Choroid plexus epithelial cell (primary cell): ENCODE measurements around the gene PLEKHM3.
A peak's percentile ranks its signal among the peaks of the same experiment; 100 is the strongest.
"Not testable (repeated sequence)": the region's sequence is repeated elsewhere in the genome, so short reads cannot be mapped to it uniquely, and the experiment has no call there.

Experiments used
- DNase-seq: peaks from one replicate; pipeline ENCODE4 v3.0.0-alpha.2; 2010; ENCODE audit warnings: low read depth
- H3K4me3 ChIP-seq: 2 replicates; pipeline ENCODE4 v1.5.1; 2011; ENCODE audit warnings: low read depth, mild to moderate bottlenecking, control low read depth, low read length, moderate library complexity
- TF ChIP-seq, protein P1 (sequence below): conservative IDR thresholded peaks from 2 replicates; pipeline ENCODE4 v1.5.1; 2011; ENCODE audit warnings: low read depth, mild to moderate bottlenecking, control low read depth, inconsistent platforms, low read length, moderate library complexity

Gene PLEKHM3

DNA sequence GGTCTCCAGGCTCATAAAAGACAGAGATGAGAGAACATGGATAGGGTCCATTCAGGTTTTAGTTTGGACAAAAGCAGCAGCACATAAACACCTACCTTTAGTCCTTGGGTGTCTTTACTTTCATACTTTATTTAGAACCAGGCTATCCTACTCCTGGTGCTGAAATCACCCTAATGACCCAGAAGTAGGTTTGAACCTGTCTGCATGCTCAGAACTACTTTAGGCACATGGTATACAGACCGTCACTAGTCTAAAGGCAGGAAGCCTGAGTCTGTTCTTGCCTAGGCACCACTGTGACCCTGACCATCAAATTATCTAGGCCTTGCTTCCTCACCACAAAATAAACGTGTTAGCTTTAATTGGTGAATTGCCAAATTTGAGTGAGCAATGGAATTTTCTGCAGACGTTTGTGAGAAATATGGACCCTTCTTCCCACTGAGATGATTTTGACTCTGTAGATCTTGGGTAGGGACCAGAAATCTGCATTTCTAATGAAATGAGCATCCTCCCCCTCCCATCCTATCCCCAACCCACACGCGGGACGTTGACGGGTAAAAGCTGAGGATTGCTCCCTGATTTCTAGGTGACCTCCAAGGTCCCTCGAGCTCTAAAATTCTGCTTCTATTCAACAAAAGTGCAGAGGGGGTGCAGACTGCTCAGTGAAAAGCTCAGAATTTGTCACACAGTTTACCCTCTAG, 75.1 kb downstream of the PLEKHM3 start:
- TF ChIP-seq, protein P1, sequence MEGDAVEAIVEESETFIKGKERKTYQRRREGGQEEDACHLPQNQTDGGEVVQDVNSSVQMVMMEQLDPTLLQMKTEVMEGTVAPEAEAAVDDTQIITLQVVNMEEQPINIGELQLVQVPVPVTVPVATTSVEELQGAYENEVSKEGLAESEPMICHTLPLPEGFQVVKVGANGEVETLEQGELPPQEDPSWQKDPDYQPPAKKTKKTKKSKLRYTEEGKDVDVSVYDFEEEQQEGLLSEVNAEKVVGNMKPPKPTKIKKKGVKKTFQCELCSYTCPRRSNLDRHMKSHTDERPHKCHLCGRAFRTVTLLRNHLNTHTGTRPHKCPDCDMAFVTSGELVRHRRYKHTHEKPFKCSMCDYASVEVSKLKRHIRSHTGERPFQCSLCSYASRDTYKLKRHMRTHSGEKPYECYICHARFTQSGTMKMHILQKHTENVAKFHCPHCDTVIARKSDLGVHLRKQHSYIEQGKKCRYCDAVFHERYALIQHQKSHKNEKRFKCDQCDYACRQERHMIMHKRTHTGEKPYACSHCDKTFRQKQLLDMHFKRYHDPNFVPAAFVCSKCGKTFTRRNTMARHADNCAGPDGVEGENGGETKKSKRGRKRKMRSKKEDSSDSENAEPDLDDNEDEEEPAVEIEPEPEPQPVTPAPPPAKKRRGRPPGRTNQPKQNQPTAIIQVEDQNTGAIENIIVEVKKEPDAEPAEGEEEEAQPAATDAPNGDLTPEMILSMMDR: no peak
- peak; percentile 18 for DNase-seq
- no peak overlapping the region for H3K4me3 ChIP-seq

DNA sequence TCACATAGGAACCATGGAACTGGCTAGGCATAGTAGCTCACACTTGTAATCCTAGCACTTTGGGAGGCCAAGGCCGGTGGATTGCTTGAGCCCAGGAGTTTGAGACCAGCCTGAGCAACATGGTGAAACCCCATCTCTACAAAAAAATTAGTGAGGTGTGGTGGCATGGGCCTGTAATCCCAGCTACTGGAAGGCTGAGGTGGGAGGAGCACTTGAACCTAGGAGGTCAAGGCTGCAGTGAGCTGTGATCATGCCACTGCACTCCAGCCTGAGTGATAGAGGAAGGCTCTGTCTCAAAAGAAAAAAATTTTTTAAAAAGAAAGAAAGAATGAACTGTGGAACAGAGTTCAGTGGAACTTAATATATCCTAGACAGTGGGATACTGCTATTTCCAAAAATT, 76.1 kb downstream of the PLEKHM3 start:
- DNase-seq, H3K4me3 ChIP-seq: not testable (repeated sequence)

DNA sequence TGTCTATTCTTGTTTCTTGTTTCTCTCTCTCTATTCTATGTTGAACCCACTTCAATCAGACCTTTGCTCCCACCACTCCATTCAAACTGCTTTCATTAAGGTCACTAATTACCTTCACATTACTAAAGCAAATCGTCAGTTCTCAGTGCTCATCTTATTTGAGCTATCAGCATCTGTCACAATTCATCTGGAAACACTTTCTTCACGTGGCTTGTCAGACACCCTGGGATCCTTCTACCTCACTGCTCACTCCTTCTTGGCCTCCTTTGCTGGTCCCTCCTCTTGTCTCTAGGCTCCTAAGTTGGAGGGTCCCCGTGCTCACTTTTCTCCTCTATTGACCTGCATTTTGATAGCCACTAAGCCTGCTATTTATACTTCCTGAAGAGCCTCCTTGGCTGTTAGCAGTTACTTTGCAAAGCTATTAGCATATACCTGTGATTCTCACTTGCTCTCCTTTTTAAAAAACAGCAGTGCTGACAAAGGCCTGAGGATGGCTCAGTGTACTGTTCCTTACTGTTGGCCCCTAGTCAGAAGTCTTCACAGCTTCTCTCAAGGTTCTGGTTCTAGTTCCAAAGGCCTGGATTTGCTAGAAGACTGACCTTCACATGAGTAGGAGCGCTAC, 80.2 kb downstream of the PLEKHM3 start:
- TF ChIP-seq, protein P1: no peak
- no peak overlapping the region for H3K4me3 ChIP-seq
- DNase-seq: no peak

DNA sequence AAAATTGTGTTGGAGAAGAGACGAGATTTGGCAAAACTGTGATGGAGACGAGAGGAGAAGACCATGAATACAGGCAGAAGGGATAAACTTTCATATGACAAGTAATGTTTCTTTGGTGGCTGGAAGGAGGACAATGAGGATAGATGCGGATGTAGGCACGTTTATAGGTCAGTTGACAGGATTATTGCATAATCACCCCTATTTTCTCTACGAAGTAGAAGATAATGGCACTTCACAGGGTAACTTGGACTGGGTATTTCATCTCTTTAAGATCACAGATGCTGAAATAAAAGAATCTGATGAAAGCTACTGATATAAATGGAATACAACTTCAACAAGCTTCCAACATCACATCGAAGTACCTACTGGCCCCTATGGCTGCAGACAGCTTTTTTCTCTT, 81.0 kb downstream of the PLEKHM3 start:
- TF ChIP-seq, protein P1: no peak
- H3K4me3 ChIP-seq: no peak overlapping the region
- no peak for DNase-seq

DNA sequence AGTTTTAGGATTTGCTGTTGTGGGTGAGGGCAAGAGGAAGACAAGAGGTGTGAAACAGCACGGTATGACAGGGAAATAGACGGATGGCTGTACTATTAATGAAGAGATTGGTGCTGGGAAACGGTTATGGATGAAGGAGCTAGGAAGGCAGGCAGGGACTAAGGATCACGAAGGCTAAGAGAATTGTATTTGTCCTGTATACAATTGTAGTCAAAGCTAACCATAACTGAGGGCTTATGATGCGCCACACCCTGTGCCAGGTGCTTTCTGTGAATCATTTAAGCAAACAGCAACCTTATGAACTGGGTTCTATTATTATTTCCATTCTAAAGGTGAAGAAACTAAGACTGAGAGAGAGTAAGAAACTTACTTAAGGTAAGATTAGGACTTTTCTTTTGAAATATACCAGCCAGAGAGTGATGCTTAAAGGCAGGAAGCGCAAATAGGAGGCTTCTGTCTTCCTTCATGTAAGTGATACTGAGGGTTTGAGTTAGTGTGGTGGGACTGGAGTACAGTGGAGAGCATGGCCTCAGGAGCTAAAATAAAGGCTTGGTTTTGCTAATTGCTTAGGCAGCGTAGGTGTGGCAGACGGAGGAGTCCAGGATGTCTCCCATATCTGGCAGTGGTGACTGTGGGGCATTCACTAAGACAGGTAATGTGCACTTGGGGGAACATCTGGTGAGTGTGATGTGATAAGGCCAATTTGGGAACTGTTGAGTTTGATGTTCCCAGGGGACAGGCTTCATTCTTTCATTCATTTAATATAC, 85.8 kb downstream of the PLEKHM3 start:
- H3K4me3 ChIP-seq: no peak overlapping the region
- TF ChIP-seq, protein P1: no peak
- no peak for DNase-seq

DNA sequence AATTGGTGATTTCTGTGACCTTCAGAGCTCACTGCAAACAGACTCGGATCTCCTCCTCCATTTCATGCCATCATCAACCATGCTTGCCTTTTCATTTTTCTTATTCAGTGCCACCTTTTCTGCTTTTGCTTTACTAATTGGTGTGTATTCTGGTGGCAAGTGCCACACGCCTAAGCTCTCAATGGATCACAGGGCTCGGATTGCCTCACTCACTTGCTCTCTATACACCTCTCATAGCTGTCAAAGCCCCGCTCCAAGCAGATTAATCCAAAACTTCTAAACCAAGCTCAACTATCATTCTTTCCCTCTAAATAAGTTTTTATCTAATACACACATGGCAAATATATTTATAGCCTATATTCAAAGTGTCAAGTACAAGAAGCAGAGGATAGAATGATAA, 86.4 kb downstream of the PLEKHM3 start:
- TF ChIP-seq, protein P1: no peak
- DNase-seq: no peak

DNA sequence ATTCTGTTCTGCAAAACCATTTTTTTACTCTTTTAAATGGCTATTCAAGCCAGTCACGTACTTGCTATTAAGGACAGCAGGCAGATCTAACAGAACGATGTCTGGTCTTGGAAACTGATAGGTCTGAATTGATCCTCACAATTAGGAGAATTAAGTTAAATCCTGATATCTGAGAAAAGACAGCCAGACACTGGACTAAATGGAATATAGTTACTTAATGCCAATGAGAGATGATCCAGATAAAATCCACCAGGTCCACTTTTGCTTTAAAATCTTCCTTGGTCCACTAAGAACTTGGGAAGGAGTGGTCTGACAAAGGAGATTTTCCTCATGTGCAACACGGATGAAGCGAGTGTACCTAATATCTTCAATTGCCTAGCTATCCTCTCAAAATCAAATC, 86.9 kb downstream of the PLEKHM3 start:
- no peak overlapping the region for H3K4me3 ChIP-seq
- TF ChIP-seq, protein P1: no peak
- DNase-seq: no peak

More for the DNA sequence above, 86.4 kb downstream of the PLEKHM3 start:
- H3K4me3 ChIP-seq: no peak overlapping the region
